ENCODE measurements around the gene TEKT4. TPM values are rescaled to one million over a fixed set of nuclear protein-coding genes. Genes with fewer than 3 reads are reported as not detected.

TEKT4 gene
- polyA plus RNA-seq, 1 donor (not counting 4 experiments of a cell fraction or from before 2014, with no cell fraction given), result not detected

GRCh38 chr2:94875820-94876522, 4.7 kb downstream of the TEKT4 start:
- Histone ChIP-seq H2AFZ (ENCODE audit: control insufficient read depth, low read length) (no peak overlapping the region), H3K4me2 (ENCODE audit: control insufficient read depth, extremely low read depth, insufficient read depth, low read depth, low read length) (no peak overlapping the region), H3K27me3 (ENCODE audit: control insufficient read depth, extremely low read depth, insufficient read depth, low read length) (peaks cover 2% of the 10 kb centered on the region), H3K9me3 (ENCODE audit: control insufficient read depth, low read depth, low read length) (no peaks in the 10 kb centered on the region), H3K79me2 (ENCODE audit: control insufficient read depth, insufficient read depth, low read length) (no peaks in the 10 kb centered on the region), H3K4me1 (ENCODE audit: control insufficient read depth, extremely low read depth, insufficient read depth, low read length) (no peaks in the 10 kb centered on the region), H3K27ac (ENCODE audit: control insufficient read depth, insufficient read depth, low read length) (no peak overlapping the region), H3K36me3 (ENCODE audit: control insufficient read depth in 2 of 2, extremely low read depth in 1 of 2, insufficient read depth in 2 of 2, low read length in 2 of 2) (no peaks in the 10 kb centered on the region), H4K20me1 (ENCODE audit: control insufficient read depth, extremely low read depth, insufficient read depth, low read length) (no peaks in the 10 kb centered on the region), H3K9ac (ENCODE audit: control insufficient read depth, extremely low read depth, insufficient read depth, low read length) (no peak overlapping the region), H3K4me3 (ENCODE audit: control insufficient read depth in 2 of 3, extremely low read depth in 1 of 3, insufficient read depth in 2 of 3, low read depth in 1 of 3, low read length in 3 of 3) (no peak overlapping the region), H3K9me1 (ENCODE audit: control insufficient read depth, extremely low read depth, insufficient read depth, low read length) (no peaks in the 10 kb centered on the region)
- no peak for FAIRE-seq
- TF ChIP-seq CTCF (optimal IDR thresholded peaks at IDR 0.05 in 1 of 3, IDR thresholded peaks at IDR 0.05 in 1 of 3, conservative IDR thresholded peaks at IDR 0.05 in 1 of 3; ENCODE audit: extremely low read depth in 1 of 3, insufficient read depth in 2 of 3, low read length in 3 of 3), result no peak
- TF ChIP-seq EZH2 (IDR thresholded peaks at IDR 0.05; ENCODE audit: low read length), result no peak
- DNase-seq (ENCODE audit: low read depth, low spot score), result no peak
- dilution Hi-C loops (cut with MboI; ENCODE audit: extremely low pct_ligation_motif_present, low sequenced_read_pairs), result no loop called here

- H4K20me1 ChIP-seq (ENCODE audit: control insufficient read depth, extremely low read depth, insufficient read depth, low read length), result no peaks in the 10 kb centered on the region
- DNase-seq (ENCODE audit: low read depth, low spot score) (no peak), FAIRE-seq (no peak)
- no peak overlapping the region for H3K4me3 ChIP-seq (ENCODE audit: control insufficient read depth in 2 of 3, extremely low read depth in 1 of 3, insufficient read depth in 2 of 3, low read depth in 1 of 3, low read length in 3 of 3)
- no peak overlapping the region for H3K27ac ChIP-seq (ENCODE audit: control insufficient read depth, insufficient read depth, low read length)
- no peaks in the 10 kb centered on the region for H3K79me2 ChIP-seq (ENCODE audit: control insufficient read depth, insufficient read depth, low read length)
- no peak overlapping the region for H2AFZ ChIP-seq (ENCODE audit: control insufficient read depth, low read length)
- no peak overlapping the region for H3K9ac ChIP-seq (ENCODE audit: control insufficient read depth, extremely low read depth, insufficient read depth, low read length)
- H3K4me1 ChIP-seq (ENCODE audit: control insufficient read depth, extremely low read depth, insufficient read depth, low read length), result no peaks in the 10 kb centered on the region
- no peaks in the 10 kb centered on the region for H3K9me3 ChIP-seq (ENCODE audit: control insufficient read depth, low read depth, low read length)
- TF ChIP-seq EZH2 (IDR thresholded peaks at IDR 0.05; ENCODE audit: low read length) (no peak), CTCF (optimal IDR thresholded peaks at IDR 0.05 in 1 of 3, IDR thresholded peaks at IDR 0.05 in 1 of 3, conservative IDR thresholded peaks at IDR 0.05 in 1 of 3; ENCODE audit: extremely low read depth in 1 of 3, insufficient read depth in 2 of 3, low read length in 3 of 3) (no peak)
- dilution Hi-C loops (cut with MboI; ENCODE audit: extremely low pct_ligation_motif_present, low sequenced_read_pairs), result no loop called here
- no peak overlapping the region for H3K4me2 ChIP-seq (ENCODE audit: control insufficient read depth, extremely low read depth, insufficient read depth, low read depth, low read length)
- H3K36me3 ChIP-seq (ENCODE audit: control insufficient read depth in 2 of 2, extremely low read depth in 1 of 2, insufficient read depth in 2 of 2, low read length in 2 of 2), result no peaks in the 10 kb centered on the region
- H3K9me1 ChIP-seq (ENCODE audit: control insufficient read depth, extremely low read depth, insufficient read depth, low read length), result no peaks in the 10 kb centered on the region
- no peaks in the 10 kb centered on the region for H3K27me3 ChIP-seq (ENCODE audit: control insufficient read depth, extremely low read depth, insufficient read depth, low read length)
Measured at GRCh38 chr2:94876523-94876863, 5.3 kb downstream of the TEKT4 start.
